Inflammatory macrophage treated with lipopolysaccharide for 1 hour (primary cell): ENCODE data around the gene RPS19BP1.
"Not testable (repeated sequence)": the region's sequence is repeated elsewhere in the genome, so short reads cannot be mapped to it uniquely, and the experiment has no call there.

Experiments
- DNase-seq, 2 donors: peaks; one replicate each; pipeline ENCODE4 v3.0.0-alpha.2; 2020 to 2022

RPS19BP1 gene

GRCh38 chr22:39527481-39527961, 5.0 kb downstream of the RPS19BP1 start:
- no peak for DNase-seq

- no peak for DNase-seq
Observed at GRCh38 chr22:39526736-39527171, 5.8 kb downstream of the RPS19BP1 start.

GRCh38 chr22:39525658-39525975, 6.9 kb downstream of the RPS19BP1 start:
- DNase-seq = no peak

- no peak for DNase-seq
Observed at GRCh38 chr22:39524753-39525657, 7.5 kb downstream of the RPS19BP1 start.

- no peak for DNase-seq
Observed at GRCh38 chr22:39524089-39524752, 8.3 kb downstream of the RPS19BP1 start.

- DNase-seq = no peak
Observed at GRCh38 chr22:39522567-39523300, 9.8 kb downstream of the RPS19BP1 start.

- DNase-seq = not testable (repeated sequence)
Observed at GRCh38 chr22:39522091-39522490, 10.5 kb downstream of the RPS19BP1 start.

- DNase-seq = peak; percentile 85 to 92
Observed at GRCh38 chr22:39521106-39521885, 11.3 kb downstream of the RPS19BP1 start.

GRCh38 chr22:39520226-39521105, 12.1 kb downstream of the RPS19BP1 start, which contains the start of gene ATF4:
ATF4 (plus strand) TSS chr22:39520562; CDS start chr22:39521446, 884 bp downstream.
- DNase-seq = peak; percentile 87 to 97

- DNase-seq = peak; percentile 98 to 99
Observed at GRCh38 chr22:39519681-39520225, 12.8 kb downstream of the RPS19BP1 start.

GRCh38 chr22:39518996-39519680, 13.4 kb downstream of the RPS19BP1 start:
- DNase-seq = peak in 1 of 2 donors; percentile 43

GRCh38 chr22:39518144-39518786, 14.3 kb downstream of the RPS19BP1 start:
- DNase-seq = peak in 1 of 2 donors; percentile 66

- no peak for DNase-seq
Observed at GRCh38 chr22:39517470-39517869, 15.1 kb downstream of the RPS19BP1 start.

GRCh38 chr22:39515266-39516050, 17.1 kb downstream of the RPS19BP1 start:
- no peak for DNase-seq

- DNase-seq = peak; percentile 59 to 91
Observed at GRCh38 chr22:39514373-39514973, 18.1 kb downstream of the RPS19BP1 start.

- no peak for DNase-seq
Observed at GRCh38 chr22:39513791-39514190, 18.8 kb downstream of the RPS19BP1 start.

- DNase-seq = no peak
Observed at GRCh38 chr22:39512026-39512425, 20.5 kb downstream of the RPS19BP1 start.

GRCh38 chr22:39511226-39511625, 21.3 kb downstream of the RPS19BP1 start:
- no peak for DNase-seq
